Spleen (tissue), 11 donors: Measurements from ENCODE around the gene TEDC2. TPM values are rescaled to one million over a fixed set of nuclear protein-coding genes. Genes with fewer than 3 reads are reported as not detected.

Experiments
- DNase-seq: peaks from one replicate; pipeline ENCODE4 v3.0.0-alpha.2; 2020
- H3K27ac ChIP-seq, 8 donors: fragments of 200-600 bp; sonication (generic) in 7 of 8; 1 replicate in 4 of 8; 2 replicates in 4 of 8; pipeline versions ENCODE4 v1.5.0 to v1.8.0; 2016 to 2021; ENCODE audit warnings: inconsistent platforms in 4 of 8, mild to moderate bottlenecking in 4 of 8, moderate library complexity in 1 of 8
- H3K27me3 ChIP-seq, 7 donors: fragments of 200-600 bp; sonication (generic) in 6 of 7; replicated peaks in 1 of 7; 1 replicate in 4 of 7; 2 replicates in 3 of 7; pipeline versions ENCODE4 v1.5.0 to v1.8.0; 2016 to 2021; ENCODE audit warnings: inconsistent platforms in 3 of 7, mild to moderate bottlenecking in 1 of 7
- H3K36me3 ChIP-seq, 6 donors: fragments of 200-600 bp; sonication (generic) in 5 of 6; 1 replicate in 4 of 6; 2 replicates in 2 of 6; pipeline versions ENCODE4 v1.5.0 to v1.8.0; 2016 to 2021; ENCODE audit warnings: inconsistent platforms in 2 of 6
- H3K4me1 ChIP-seq, 6 donors: fragments of 200-600 bp; sonication (generic) in 5 of 6; 1 replicate in 3 of 6; 2 replicates in 3 of 6; pipeline versions ENCODE4 v1.5.0 to v1.8.0; 2016 to 2021; ENCODE audit warnings: inconsistent platforms in 3 of 6
- H3K4me3 ChIP-seq, 8 donors: fragments of 200-600 bp; sonication (generic) in 7 of 8; 1 replicate in 4 of 8; 2 replicates in 4 of 8; pipeline versions ENCODE4 v1.5.0 to v1.8.0; 2016 to 2021; ENCODE audit warnings: inconsistent platforms in 4 of 8, mild to moderate bottlenecking in 4 of 8, moderate library complexity in 2 of 8
- H3K9me3 ChIP-seq, 8 donors: fragments of 200-600 bp; sonication (generic) in 7 of 8; 1 replicate in 4 of 8; 2 replicates in 4 of 8; pipeline versions ENCODE4 v1.5.0 to v1.8.0; 2016 to 2021; ENCODE audit warnings: inconsistent platforms in 4 of 8
- POLR2A ChIP-seq, 3 donors: fragments of 450-650 bp; IDR thresholded peaks; one replicate each; pipeline ENCODE4 v1.5.1; 2017; ENCODE audit warnings: antibody characterized with exemption in 3 of 3, mild to moderate bottlenecking in 1 of 3
- POLR2AphosphoS5 ChIP-seq, 3 donors: sonication (generic); formaldehyde crosslinking; IDR thresholded peaks; one replicate each; pipeline ENCODE4 v1.5.1; 2017; ENCODE audit warnings: antibody characterized with exemption in 3 of 3
- WGBS, 5 donors: extraction: QIAGEN DNeasy Blood & Tissue Kit in 3 of 5; methylation state at CpG; one replicate each; pipeline versions ENCODE4 v1.1.5 to v1.1.7; 2013 to 2018; 5-methylcytosine and 5-hydroxymethylcytosine counted together
- intact Hi-C: fragments of 100-400 bp; cut with DNase I; formaldehyde crosslinking; loops from one replicate; pipeline ENCODE4 v1.15.0; 2023; ENCODE audit warnings: low total_unique reads
- polyA plus RNA-seq, 3 donors: library from polyadenylated mRNA; stranded (reverse); fragments of 200-250 nt; gene quantifications; one replicate each; pipeline ENCODE4 v1.2.1, GENCODE V29; 2013
- total RNA-seq, 7 donors: library from RNA; depleted of rRNA in 3 of 7; stranded (reverse); fragments of >200 nt in 3 of 7; fragmentation: NEBNext Ultra II Directional in 4 of 7; extraction: Animal tissue kit (Norgen Biotek cat#: 25700) in 4 of 7; gene quantifications; one replicate each; pipeline versions ENCODE4 v1.1.0 to v1.2.1, GENCODE V29; 2016 to 2021
- TF ChIP-seq, protein P1 (sequence below), 11 experiments: fragments of 200-600 bp in 7 of 11; fragments of 450-650 bp in 4 of 11; sonication (generic) in 4 of 11; IDR thresholded peaks in 8 of 11; conservative IDR thresholded peaks in 3 of 11; 1 replicate in 7 of 11; 2 replicates in 4 of 11; pipeline versions ENCODE4 v1.4.0 to v1.8.0; 2016 to 2021; ENCODE audit warnings: antibody characterized with exemption in 11 of 11, inconsistent platforms in 4 of 11, mild to moderate bottlenecking in 1 of 11
- donor health status: healthy with polysubstance abuse.
- donor health status: DM: no; HTN: no; CAD: no; lungs with moderate emphysema.
- donor health status: DM: no; HTN: no; CAD: no.
- donor health status: Bipolar disorder and iron deficiency.
- donor health status: healthy.
- donor health status: DM: no; HTN: no; CAD: no.
- donor health status: DM: yes; HTN: yes; CAD: no.

The TEDC2 gene
- total and polyA plus RNA-seq, 10 donors, result 0.73 to 2.7 (median 1.6) TPM

DNA sequence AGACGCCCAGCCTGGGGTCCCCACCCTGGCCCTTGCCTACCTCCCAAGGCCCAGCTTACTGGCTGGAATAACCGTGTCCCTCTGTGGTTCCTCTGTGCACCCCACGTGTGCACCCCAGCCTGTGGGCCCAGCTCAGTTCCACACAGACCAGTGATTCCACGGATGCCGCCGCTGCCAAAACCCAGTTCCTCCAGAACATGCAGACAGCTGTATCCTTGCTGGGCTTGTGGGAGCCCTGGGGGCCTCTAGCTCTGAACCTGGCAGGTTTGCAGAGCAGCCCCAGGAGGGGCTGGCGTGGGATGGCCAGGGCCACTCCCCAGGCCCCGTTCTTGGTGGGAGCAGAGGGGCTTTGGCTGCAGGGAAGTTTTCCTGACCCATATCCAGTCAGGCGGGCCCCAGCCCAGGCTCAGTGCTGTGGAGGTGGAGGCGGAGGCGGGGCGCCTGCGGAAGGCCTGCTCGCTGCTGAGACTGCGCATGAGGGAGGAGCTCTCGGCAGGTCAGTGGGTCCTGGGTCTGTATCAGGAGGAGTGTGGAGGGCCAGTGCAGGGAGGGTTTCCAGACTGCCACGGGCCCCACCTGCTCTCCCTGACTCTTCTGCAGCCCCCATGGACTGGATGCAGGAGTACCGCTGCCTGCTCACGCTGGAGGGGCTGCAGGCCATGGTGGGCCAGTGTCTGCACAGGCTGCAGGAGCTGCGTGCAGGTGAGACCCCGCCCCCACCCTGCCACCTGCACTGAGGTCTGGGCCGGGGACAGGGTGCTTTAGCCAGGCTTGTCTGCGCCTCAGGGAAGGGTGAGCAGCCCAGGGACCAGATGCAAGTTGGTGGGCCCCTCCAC is 2.3 kb downstream of the TEDC2 start:
- H3K4me3 ChIP-seq, result no peak overlapping the region
- H3K27ac ChIP-seq, result no peak overlapping the region
- peaks cover 0 to 6% (median 0%) of the 10 kb centered on the region in 6 donors for H3K36me3 ChIP-seq
- H3K27me3 ChIP-seq, result peaks cover 0 to 11% (median 1%) of the 10 kb centered on the region in 7 donors
- H3K9me3 ChIP-seq, result no peaks in the 10 kb centered on the region
- no peak for DNase-seq
- peaks cover 0 to 30% (median 21%) of the 10 kb centered on the region in 6 donors for H3K4me1 ChIP-seq
- intact Hi-C loops, result no loop called here
- WGBS, 5 donors, result 87 to 97% (median 94%) methylated on average over 11 to 23 of the region's 23 CpGs
- TF ChIP-seq POLR2AphosphoS5 (IDR thresholded peaks at IDR 0.05) (no peak), POLR2A (IDR thresholded peaks at IDR 0.05) (no peak)
- TF ChIP-seq, protein P1, sequence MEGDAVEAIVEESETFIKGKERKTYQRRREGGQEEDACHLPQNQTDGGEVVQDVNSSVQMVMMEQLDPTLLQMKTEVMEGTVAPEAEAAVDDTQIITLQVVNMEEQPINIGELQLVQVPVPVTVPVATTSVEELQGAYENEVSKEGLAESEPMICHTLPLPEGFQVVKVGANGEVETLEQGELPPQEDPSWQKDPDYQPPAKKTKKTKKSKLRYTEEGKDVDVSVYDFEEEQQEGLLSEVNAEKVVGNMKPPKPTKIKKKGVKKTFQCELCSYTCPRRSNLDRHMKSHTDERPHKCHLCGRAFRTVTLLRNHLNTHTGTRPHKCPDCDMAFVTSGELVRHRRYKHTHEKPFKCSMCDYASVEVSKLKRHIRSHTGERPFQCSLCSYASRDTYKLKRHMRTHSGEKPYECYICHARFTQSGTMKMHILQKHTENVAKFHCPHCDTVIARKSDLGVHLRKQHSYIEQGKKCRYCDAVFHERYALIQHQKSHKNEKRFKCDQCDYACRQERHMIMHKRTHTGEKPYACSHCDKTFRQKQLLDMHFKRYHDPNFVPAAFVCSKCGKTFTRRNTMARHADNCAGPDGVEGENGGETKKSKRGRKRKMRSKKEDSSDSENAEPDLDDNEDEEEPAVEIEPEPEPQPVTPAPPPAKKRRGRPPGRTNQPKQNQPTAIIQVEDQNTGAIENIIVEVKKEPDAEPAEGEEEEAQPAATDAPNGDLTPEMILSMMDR (IDR thresholded peaks at IDR 0.05 in 8 of 11, conservative IDR thresholded peaks at IDR 0.05 in 3 of 11), result no peak

DNA sequence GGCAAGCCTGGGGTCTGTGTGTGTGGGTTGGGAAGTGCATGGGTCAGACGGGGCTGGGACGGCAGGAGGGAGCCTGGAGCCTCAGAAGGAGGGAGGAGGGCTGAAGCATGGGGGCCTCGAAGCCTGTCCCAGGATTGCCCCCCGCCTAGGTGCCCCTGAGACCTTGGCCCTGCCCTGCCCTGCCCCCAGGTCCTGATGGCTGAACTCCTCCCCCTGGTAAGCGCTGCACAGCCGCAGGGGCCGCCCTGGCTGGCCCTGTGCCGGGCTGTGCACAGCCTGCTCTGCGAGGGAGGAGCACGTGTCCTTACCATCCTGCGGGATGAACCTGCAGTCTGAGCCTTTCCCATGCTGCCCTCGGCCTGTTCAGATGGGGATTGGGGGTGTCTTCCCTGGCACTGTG is 4.4 kb downstream of the TEDC2 start:
- WGBS, 5 donors, result 73 to 95% (median 86%) methylated on average over 5 to 12 of the region's 12 CpGs
- Histone ChIP-seq H3K27ac (no peak overlapping the region), H3K4me1 (peaks cover 13 to 43% (median 36%) of the 10 kb centered on the region in 6 donors), H3K9me3 (no peaks in the 10 kb centered on the region), H3K27me3 (peaks cover 0 to 32% (median 22%) of the 10 kb centered on the region in 7 donors), H3K36me3 (no peaks in the 10 kb centered on the region), H3K4me3 (no peak overlapping the region)
- no peak for DNase-seq
- intact Hi-C loops, result no loop called here
- TF ChIP-seq POLR2A (IDR thresholded peaks at IDR 0.05), result no peak
- no peak for TF ChIP-seq POLR2AphosphoS5 (IDR thresholded peaks at IDR 0.05)
- TF ChIP-seq, protein P1 (IDR thresholded peaks at IDR 0.05 in 8 of 11, conservative IDR thresholded peaks at IDR 0.05 in 3 of 11), result no peak

DNA sequence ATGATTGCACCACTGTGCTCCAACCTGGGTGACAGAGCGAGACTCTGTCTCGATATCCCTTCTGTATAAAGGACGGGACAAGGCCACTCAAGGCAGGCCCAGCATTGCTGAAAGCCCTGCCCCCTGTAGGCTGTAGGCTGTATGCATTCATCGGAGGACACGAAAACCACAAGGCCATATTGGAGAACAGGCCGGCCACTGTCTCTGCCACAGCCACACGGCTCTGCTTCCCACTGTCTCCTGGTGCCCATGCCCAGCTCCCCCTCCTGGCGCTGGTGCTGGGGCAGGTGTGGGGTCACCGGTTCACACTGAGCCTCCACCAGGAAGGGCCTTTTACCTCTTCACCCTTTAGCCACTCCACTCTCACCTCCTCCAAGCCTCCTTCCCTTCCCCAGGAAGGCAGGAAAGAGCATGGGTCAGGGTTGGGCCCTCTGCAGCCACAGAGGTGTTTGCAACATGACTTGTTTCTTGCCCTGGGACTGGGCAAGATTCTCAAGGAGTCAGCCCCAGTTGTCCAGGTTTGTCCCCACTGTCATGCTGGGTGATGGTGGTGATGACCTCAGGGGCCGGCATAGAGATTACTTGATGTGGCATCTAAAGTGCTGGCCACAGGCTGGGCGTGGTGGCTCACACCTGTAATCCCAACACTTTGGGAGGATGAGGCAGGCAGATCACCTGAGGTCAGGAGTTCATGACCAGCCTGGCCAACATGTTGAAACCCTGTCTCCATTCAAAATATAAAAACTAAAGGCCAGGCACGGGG is 5.9 kb downstream of the TEDC2 start:
- H3K4me3 ChIP-seq, result no peak overlapping the region
- TF ChIP-seq POLR2A (IDR thresholded peaks at IDR 0.05) (no peak), POLR2AphosphoS5 (IDR thresholded peaks at IDR 0.05) (no peak)
- TF ChIP-seq, protein P1 (IDR thresholded peaks at IDR 0.05 in 8 of 11, conservative IDR thresholded peaks at IDR 0.05 in 3 of 11), result peak in 1 of 11 experiments; percentile 35
- peaks cover 0 to 47% (median 36%) of the 10 kb centered on the region in 7 donors for H3K27me3 ChIP-seq
- intact Hi-C loops, result no loop called here
- no peaks in the 10 kb centered on the region for H3K36me3 ChIP-seq
- no peak overlapping the region for H3K27ac ChIP-seq
- no peak for DNase-seq
- 78 to 88% (median 85%) methylated on average over 11 to 12 of the region's 12 CpGs for WGBS, 5 donors
- no peaks in the 10 kb centered on the region for H3K9me3 ChIP-seq
- H3K4me1 ChIP-seq, result peaks cover 14 to 43% (median 33%) of the 10 kb centered on the region in 6 donors
